Trophoblast cell (in vitro differentiated cells and primary cell): Measurements from ENCODE around the gene PTPRJ.

Experiments used
- DNase-seq, 2 donors: peaks; one replicate each; pipeline ENCODE4 v3.0.0-alpha.2; 2016
- H2AFZ ChIP-seq: 2 replicates; pipeline ENCODE4 v1.6.1; 2013; ENCODE audit warnings: low read length, moderate library complexity, mild to moderate bottlenecking; ENCODE audit not compliant: insufficient read depth, poor library complexity
- H2AK5ac ChIP-seq: 2 replicates; pipeline ENCODE4 v1.6.1; 2013; ENCODE audit warnings: mild to moderate bottlenecking, low read length
- H2BK120ac ChIP-seq: 2 replicates; pipeline ENCODE4 v1.6.1; 2013; ENCODE audit warnings: low read length, mild to moderate bottlenecking, moderate library complexity; ENCODE audit not compliant: insufficient read depth, poor library complexity
- H2BK12ac ChIP-seq: 2 replicates; pipeline ENCODE4 v1.6.1; 2013; ENCODE audit warnings: mild to moderate bottlenecking, low read length, moderate library complexity
- H2BK5ac ChIP-seq: 2 replicates; pipeline ENCODE4 v1.6.1; 2013; ENCODE audit warnings: low read length, low read depth, moderate library complexity, mild to moderate bottlenecking; ENCODE audit not compliant: poor library complexity
- H3K14ac ChIP-seq: 2 replicates; pipeline ENCODE4 v1.6.1; 2013; ENCODE audit warnings: mild to moderate bottlenecking, low read length
- H3K18ac ChIP-seq: 2 replicates; pipeline ENCODE4 v1.6.1; 2013; ENCODE audit warnings: mild to moderate bottlenecking, low read length
- H3K23ac ChIP-seq: 2 replicates; pipeline ENCODE4 v1.6.1; 2013; ENCODE audit warnings: low read length
- H3K27ac ChIP-seq: 2 replicates; pipeline ENCODE4 v1.5.1; 2013; ENCODE audit warnings: low read depth, mild to moderate bottlenecking, inconsistent platforms, low read length, moderate library complexity
- H3K27me3 ChIP-seq: 2 replicates; pipeline ENCODE4 v1.6.1; 2013; ENCODE audit warnings: inconsistent platforms, mild to moderate bottlenecking, low read length, moderate library complexity; ENCODE audit not compliant: insufficient read depth
- H3K36me3 ChIP-seq, 2 experiments: 1 replicate in 1 of 2; 2 replicates in 1 of 2; pipeline ENCODE4 v1.6.1; 2013; ENCODE audit warnings: low read length in 2 of 2, mild to moderate bottlenecking in 2 of 2, moderate library complexity in 1 of 2; ENCODE audit not compliant: insufficient read depth in 2 of 2, control insufficient read depth in 1 of 2
- H3K4ac ChIP-seq: 2 replicates; pipeline ENCODE4 v1.6.1; 2013; ENCODE audit warnings: low read depth, mild to moderate bottlenecking, low read length, moderate library complexity
- H3K4me1 ChIP-seq, 2 experiments: 1 replicate in 1 of 2; 2 replicates in 1 of 2; pipeline ENCODE4 v1.6.1; 2013; ENCODE audit warnings: low read length in 2 of 2, mild to moderate bottlenecking in 2 of 2, moderate library complexity in 1 of 2; ENCODE audit not compliant: insufficient read depth in 2 of 2, control insufficient read depth in 1 of 2
- H3K4me2 ChIP-seq: 2 replicates; pipeline ENCODE4 v1.6.1; 2013; ENCODE audit warnings: inconsistent platforms, mild to moderate bottlenecking, low read length, moderate library complexity
- H3K4me3 ChIP-seq: 2 replicates; pipeline ENCODE4 v1.5.1; 2013; ENCODE audit warnings: mild to moderate bottlenecking, low read depth, low read length, inconsistent platforms
- H3K79me1 ChIP-seq: one replicate; pipeline ENCODE4 v1.6.1; 2013; ENCODE audit warnings: low read length
- H3K79me2 ChIP-seq: 2 replicates; pipeline ENCODE4 v1.6.1; 2013; ENCODE audit warnings: low read length, mild to moderate bottlenecking; ENCODE audit not compliant: control insufficient read depth, insufficient read depth, poor library complexity
- H3K9ac ChIP-seq: 2 replicates; pipeline ENCODE4 v1.6.1; 2013; ENCODE audit warnings: mild to moderate bottlenecking, low read length
- H3K9me3 ChIP-seq: 2 replicates; pipeline ENCODE4 v1.6.1; 2013; ENCODE audit warnings: low read depth, mild to moderate bottlenecking, control low read depth, inconsistent platforms, low read length; ENCODE audit not compliant: insufficient read depth
- H4K12ac ChIP-seq: 2 replicates; pipeline ENCODE4 v1.6.1; 2013; ENCODE audit warnings: low read depth, mild to moderate bottlenecking, low read length, moderate library complexity
- H4K8ac ChIP-seq: 2 replicates; pipeline ENCODE4 v1.6.1; 2013; ENCODE audit warnings: low read depth, mild to moderate bottlenecking, low read length, moderate library complexity
- H4K91ac ChIP-seq: one replicate; pipeline ENCODE4 v1.6.1; 2013; ENCODE audit warnings: low read depth, mild to moderate bottlenecking, low read length, moderate library complexity
- WGBS: extraction: QIAGEN DNeasy Blood & Tissue Kit; methylation state at CpG from one replicate; pipeline ENCODE4 v1.1.7; 2013; ENCODE audit warnings: missing lambda C conversion rate; ENCODE audit not compliant: insufficient read length, insufficient coverage; ENCODE audit errors: extremely low coverage; 5-methylcytosine and 5-hydroxymethylcytosine counted together

Gene PTPRJ

GRCh38 chr11:48024635-48025071 is 44.3 kb downstream of the PTPRJ start:
- Histone ChIP-seq H3K23ac (no peak overlapping the region), H3K9ac (no peak overlapping the region), H2BK5ac (no peak overlapping the region), H2BK120ac (no peak overlapping the region), H3K14ac (no peak overlapping the region), H3K79me1 (no peaks in the 10 kb centered on the region), H3K4me3 (no peak overlapping the region), H2BK12ac (no peak overlapping the region), H2AFZ (no peak overlapping the region), H3K4me2 (no peak overlapping the region), H3K4ac (no peak overlapping the region), H3K79me2 (no peaks in the 10 kb centered on the region), H3K27ac (no peak overlapping the region), H4K12ac (no peak overlapping the region), H4K91ac (no peak overlapping the region), H3K18ac (no peak overlapping the region), H3K36me3 (no peaks in the 10 kb centered on the region), H2AK5ac (no peak overlapping the region), H3K4me1 (peaks cover 0 to 2% of the 10 kb centered on the region in 2 experiments), H3K27me3 (no peaks in the 10 kb centered on the region), H4K8ac (no peak overlapping the region), H3K9me3 (peaks cover 2% of the 10 kb centered on the region)
- WGBS, result no CpG with 5 or more reads among the region's 5 CpGs
- DNase-seq, result no peak

GRCh38 chr11:48025293-48025983 is 45.1 kb downstream of the PTPRJ start:
- WGBS, result no CpG with 5 or more reads among the region's 9 CpGs
- no peak overlapping the region for H3K14ac ChIP-seq
- H4K8ac ChIP-seq, result no peak overlapping the region
- H3K79me2 ChIP-seq, result no peaks in the 10 kb centered on the region
- no peak overlapping the region for H3K27ac ChIP-seq
- H2AFZ ChIP-seq, result no peak overlapping the region
- no peak overlapping the region for H4K12ac ChIP-seq
- H3K18ac ChIP-seq, result no peak overlapping the region
- H3K9me3 ChIP-seq, result peaks cover under 1% of the 10 kb centered on the region
- H3K79me1 ChIP-seq, result no peaks in the 10 kb centered on the region
- no peak overlapping the region for H2BK5ac ChIP-seq
- no peak overlapping the region for H2BK12ac ChIP-seq
- no peak overlapping the region for H2BK120ac ChIP-seq
- no peaks in the 10 kb centered on the region for H3K36me3 ChIP-seq
- no peak overlapping the region for H3K4me3 ChIP-seq
- H2AK5ac ChIP-seq, result no peak overlapping the region
- H3K4ac ChIP-seq, result no peak overlapping the region
- no peak overlapping the region for H3K9ac ChIP-seq
- no peak overlapping the region for H3K4me2 ChIP-seq
- DNase-seq, result peak in 1 of 2 donors; percentile 18
- H3K23ac ChIP-seq, result no peak overlapping the region
- H3K27me3 ChIP-seq, result no peaks in the 10 kb centered on the region
- peaks cover 0 to 2% of the 10 kb centered on the region in 2 experiments for H3K4me1 ChIP-seq
- H4K91ac ChIP-seq, result no peak overlapping the region

- H4K8ac ChIP-seq, result no peak overlapping the region
- no peak overlapping the region for H2BK120ac ChIP-seq
- H3K4me2 ChIP-seq, result no peak overlapping the region
- no peak overlapping the region for H3K9ac ChIP-seq
- no peak overlapping the region for H2AFZ ChIP-seq
- no peak overlapping the region for H3K14ac ChIP-seq
- no CpG with 5 or more reads among the region's 3 CpGs for WGBS
- no peak overlapping the region for H2BK12ac ChIP-seq
- no peak overlapping the region for H3K27ac ChIP-seq
- H3K36me3 ChIP-seq, result no peaks in the 10 kb centered on the region
- no peak overlapping the region for H3K4me3 ChIP-seq
- no peaks in the 10 kb centered on the region for H3K27me3 ChIP-seq
- no peak overlapping the region for H3K23ac ChIP-seq
- H3K9me3 ChIP-seq, result no peaks in the 10 kb centered on the region
- H2BK5ac ChIP-seq, result no peak overlapping the region
- H3K4ac ChIP-seq, result no peak overlapping the region
- peaks cover 0 to 2% of the 10 kb centered on the region in 2 experiments for H3K4me1 ChIP-seq
- no peak overlapping the region for H2AK5ac ChIP-seq
- H3K18ac ChIP-seq, result no peak overlapping the region
- H3K79me1 ChIP-seq, result no peaks in the 10 kb centered on the region
- no peaks in the 10 kb centered on the region for H3K79me2 ChIP-seq
- peak in 1 of 2 donors; percentile 19 for DNase-seq
- H4K12ac ChIP-seq, result no peak overlapping the region
- H4K91ac ChIP-seq, result no peak overlapping the region
These were observed 45.6 kb downstream of the PTPRJ start for GRCh38 chr11:48025984-48026340.

GRCh38 chr11:48028914-48029680 is 48.7 kb downstream of the PTPRJ start:
- H3K4me2 ChIP-seq, result no peak overlapping the region
- H3K14ac ChIP-seq, result peak overlapping the region; percentile 35
- H3K18ac ChIP-seq, result peak overlapping the region; percentile 56
- no peak overlapping the region for H3K4me3 ChIP-seq
- H2AK5ac ChIP-seq, result peak overlapping the region; percentile 59
- peak overlapping the region; percentile 51 for H4K8ac ChIP-seq
- no peak for DNase-seq
- no peak overlapping the region for H4K91ac ChIP-seq
- no peaks in the 10 kb centered on the region for H3K79me2 ChIP-seq
- H2AFZ ChIP-seq, result no peak overlapping the region
- no peak overlapping the region for H3K9ac ChIP-seq
- no peaks in the 10 kb centered on the region for H3K36me3 ChIP-seq
- peaks cover 0 to 2% of the 10 kb centered on the region in 2 experiments for H3K4me1 ChIP-seq
- H3K23ac ChIP-seq, result peak overlapping the region; percentile 69
- no peak overlapping the region for H2BK120ac ChIP-seq
- H3K27ac ChIP-seq, result no peak overlapping the region
- no peaks in the 10 kb centered on the region for H3K27me3 ChIP-seq
- no peaks in the 10 kb centered on the region for H3K79me1 ChIP-seq
- no peak overlapping the region for H2BK5ac ChIP-seq
- peak overlapping the region; percentile 78 for H2BK12ac ChIP-seq
- H3K9me3 ChIP-seq, result no peaks in the 10 kb centered on the region
- no peak overlapping the region for H3K4ac ChIP-seq
- no peak overlapping the region for H4K12ac ChIP-seq
- no CpG with 5 or more reads among the region's 6 CpGs for WGBS
